ENCODE measurements around the gene EXOSC9. TPM values are rescaled to one million over a fixed set of nuclear protein-coding genes. Genes with fewer than 3 reads are reported as not detected.

EXOSC9 gene
- total RNA-seq, 3 donors from 2014 or later = 12.5 to 16.0 (median 12.6) TPM

- Histone ChIP-seq H3K4me1 (ENCODE audit: low read depth) (no peaks in the 10 kb centered on the region), H3K4me3 (no peak overlapping the region), H3K36me3 (ENCODE audit: low read depth) (no peaks in the 10 kb centered on the region), H3K9me3 (no peaks in the 10 kb centered on the region)
- intact Hi-C loops (cut with DNase I, micrococcal nuclease) = no loop called here
- ATAC-seq = no peak
- no peak for DNase-seq
- no peak for TF ChIP-seq CTCF (IDR thresholded peaks at IDR 0.05)
These were observed 17.9 kb upstream of the EXOSC9 start for GRCh38 chr4:121783210-121783609.

- DNase-seq = no peak
- Histone ChIP-seq H3K9me3 (no peaks in the 10 kb centered on the region), H3K4me1 (ENCODE audit: low read depth) (no peaks in the 10 kb centered on the region), H3K4me3 (no peak overlapping the region), H3K36me3 (ENCODE audit: low read depth) (no peaks in the 10 kb centered on the region)
- no peak for ATAC-seq
- intact Hi-C loops (cut with DNase I, micrococcal nuclease) = no loop called here
- TF ChIP-seq CTCF (IDR thresholded peaks at IDR 0.05) = no peak
These were observed 16.7 kb upstream of the EXOSC9 start for GRCh38 chr4:121784401-121784800.

GRCh38 chr4:121784975-121785374, 16.1 kb upstream of the EXOSC9 start:
- ATAC-seq = no peak
- intact Hi-C loops (cut with DNase I, micrococcal nuclease) = no loop called here

GRCh38 chr4:121785479-121785878, 15.6 kb upstream of the EXOSC9 start:
- Histone ChIP-seq H3K9me3 (no peaks in the 10 kb centered on the region), H3K36me3 (ENCODE audit: low read depth) (no peaks in the 10 kb centered on the region), H3K4me1 (ENCODE audit: low read depth) (no peaks in the 10 kb centered on the region), H3K4me3 (no peak overlapping the region)
- intact Hi-C loops (cut with DNase I, micrococcal nuclease) = no loop called here
- no peak for TF ChIP-seq CTCF (IDR thresholded peaks at IDR 0.05)
- DNase-seq = no peak
- ATAC-seq = no peak

More at GRCh38 chr4:121784975-121785374, 16.1 kb upstream of the EXOSC9 start:
- TF ChIP-seq CTCF (IDR thresholded peaks at IDR 0.05) = no peak
- H3K4me3 ChIP-seq = no peak overlapping the region
- no peaks in the 10 kb centered on the region for H3K36me3 ChIP-seq (ENCODE audit: low read depth)
- no peak for DNase-seq
- H3K4me1 ChIP-seq (ENCODE audit: low read depth) = no peaks in the 10 kb centered on the region
- no peaks in the 10 kb centered on the region for H3K9me3 ChIP-seq

- no peak for TF ChIP-seq CTCF (IDR thresholded peaks at IDR 0.05)
- Histone ChIP-seq H3K36me3 (ENCODE audit: low read depth) (no peaks in the 10 kb centered on the region), H3K4me3 (no peak overlapping the region), H3K4me1 (ENCODE audit: low read depth) (no peaks in the 10 kb centered on the region), H3K9me3 (no peaks in the 10 kb centered on the region)
- DNase-seq (no peak), ATAC-seq (no peak)
- intact Hi-C loops (cut with DNase I, micrococcal nuclease) = no loop called here
These were observed 14.9 kb upstream of the EXOSC9 start for GRCh38 chr4:121786221-121786620.

- Histone ChIP-seq H3K9me3 (no peaks in the 10 kb centered on the region), H3K4me3 (no peak overlapping the region), H3K4me1 (ENCODE audit: low read depth) (no peaks in the 10 kb centered on the region), H3K36me3 (ENCODE audit: low read depth) (no peaks in the 10 kb centered on the region)
- no peak for TF ChIP-seq CTCF (IDR thresholded peaks at IDR 0.05)
- intact Hi-C loops (cut with DNase I, micrococcal nuclease) = no loop called here
- no peak for DNase-seq
- ATAC-seq = no peak
These were observed 12.2 kb upstream of the EXOSC9 start for GRCh38 chr4:121788896-121789295.

Measured in mucosa of descending colon (tissue), 3 donors.